HG02840 (cell line): ENCODE measurements around the gene MAN2C1.
"Not testable (repeated sequence)": the region's sequence is repeated elsewhere in the genome, so short reads cannot be mapped to it uniquely, and the experiment has no call there.

Experiments used
- ATAC-seq: cut with Tn5 transposase; IDR thresholded peaks from one replicate; pipeline ENCODE4 v1.9.1; 2021; ENCODE audit warnings: mild to moderate bottlenecking, moderate library complexity, moderate number of reproducible peaks; ENCODE audit not compliant: unreplicated experiment, low FRiP score

The MAN2C1 gene

DNA sequence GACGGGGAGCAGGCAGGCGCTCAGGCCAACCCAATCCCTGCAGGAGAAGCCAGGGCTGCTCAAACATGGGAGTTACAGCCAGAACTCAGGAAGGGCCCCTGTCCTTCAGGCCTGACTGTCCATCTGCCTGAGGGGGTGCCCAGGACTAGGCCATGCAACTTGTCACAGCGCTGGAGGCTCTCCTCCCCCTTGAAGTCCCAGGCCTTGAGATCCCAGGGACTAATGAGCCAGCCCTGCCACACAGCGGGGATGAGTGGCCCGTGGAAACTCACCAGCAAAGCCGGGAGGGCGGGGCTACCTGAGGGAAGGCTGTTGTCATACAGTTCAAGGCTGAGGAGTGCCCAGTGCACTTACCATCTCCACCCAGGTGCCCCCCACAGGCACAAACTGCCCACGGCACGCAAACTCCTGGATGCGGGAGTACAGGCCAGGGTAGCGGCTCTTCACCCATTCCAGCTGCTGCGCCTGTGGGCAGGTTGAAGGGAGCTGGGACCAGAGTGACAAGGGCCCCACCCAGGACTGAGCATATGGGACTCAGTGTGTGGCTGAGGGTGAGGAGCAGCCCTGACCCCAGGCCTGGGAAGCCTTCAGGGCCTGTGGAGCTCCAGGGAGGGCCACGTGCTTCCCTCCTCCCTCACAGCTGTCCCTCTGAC is 6.3 kb downstream of the MAN2C1 start:
- ATAC-seq: no peak

DNA sequence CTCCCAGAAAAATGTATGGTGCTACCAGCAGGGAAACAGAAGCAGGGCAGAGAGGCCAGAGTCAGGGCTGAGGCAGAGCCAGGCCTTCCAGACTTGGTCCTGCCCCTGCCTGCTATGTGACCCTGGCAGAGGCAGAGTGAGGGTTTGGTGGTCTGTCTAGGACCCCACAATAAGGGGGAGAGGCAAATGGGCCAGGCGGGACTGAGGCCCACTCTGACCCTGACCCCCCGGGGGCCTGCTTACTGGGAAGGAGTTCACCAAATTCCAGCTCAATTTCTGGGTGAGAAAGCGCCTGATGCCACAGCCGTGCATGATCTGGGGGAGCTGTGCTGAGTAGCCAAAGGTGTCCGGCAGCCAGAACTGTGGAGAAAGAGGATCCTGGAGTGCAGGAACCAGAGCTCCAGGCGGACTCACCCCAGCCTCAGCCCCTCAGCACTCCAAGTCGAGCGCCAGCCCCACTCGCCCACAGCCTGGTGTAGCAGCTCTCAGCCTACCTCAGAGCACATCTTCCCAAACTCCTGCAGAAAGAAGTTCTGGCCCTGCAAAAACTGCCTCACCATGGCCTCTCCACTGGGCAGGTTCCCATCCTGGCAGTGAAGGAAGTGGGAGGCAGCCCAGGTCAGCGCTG is 6.9 kb downstream of the MAN2C1 start:
- no peak for ATAC-seq

DNA sequence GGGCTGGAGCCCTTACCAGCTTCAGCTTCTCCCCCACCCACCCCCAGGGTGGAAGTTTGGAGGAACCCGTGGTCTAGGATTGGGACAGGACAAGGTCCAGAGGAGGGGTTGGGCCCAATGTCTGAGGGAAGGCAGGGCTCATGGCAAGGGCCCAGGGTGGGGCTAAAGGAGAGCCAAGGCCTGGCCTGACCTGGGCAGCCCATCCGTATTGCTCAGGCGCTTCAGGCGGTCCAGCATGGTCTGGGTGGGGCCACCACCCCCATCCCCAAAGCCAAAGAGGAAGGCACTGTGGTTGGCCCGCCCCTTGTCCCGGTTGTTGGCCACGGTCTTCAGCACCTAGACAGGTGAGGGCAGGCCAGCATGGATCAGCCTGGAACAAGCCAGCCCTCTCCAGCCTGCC is 7.6 kb downstream of the MAN2C1 start:
- ATAC-seq: no peak

DNA sequence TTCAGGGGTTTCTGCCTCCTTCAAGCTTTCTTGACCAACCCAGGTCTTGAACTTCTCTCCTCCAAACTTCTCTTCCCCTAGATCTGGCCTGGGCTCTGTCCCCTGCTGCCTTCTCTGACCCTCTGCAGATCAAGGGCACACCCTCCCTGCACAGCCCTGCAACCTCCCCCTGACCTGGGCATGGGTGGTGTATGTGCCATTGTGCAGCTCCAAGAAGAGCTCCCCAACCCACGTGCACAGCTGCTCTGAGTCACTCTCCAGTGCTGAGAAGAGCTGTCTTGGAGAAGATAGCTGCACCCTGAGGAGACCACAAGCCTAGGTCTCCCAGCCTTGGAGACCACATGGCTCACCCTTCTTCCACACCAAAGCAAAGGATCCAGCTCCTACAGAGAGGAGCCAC is 8.0 kb downstream of the MAN2C1 start:
- ATAC-seq: no peak

DNA sequence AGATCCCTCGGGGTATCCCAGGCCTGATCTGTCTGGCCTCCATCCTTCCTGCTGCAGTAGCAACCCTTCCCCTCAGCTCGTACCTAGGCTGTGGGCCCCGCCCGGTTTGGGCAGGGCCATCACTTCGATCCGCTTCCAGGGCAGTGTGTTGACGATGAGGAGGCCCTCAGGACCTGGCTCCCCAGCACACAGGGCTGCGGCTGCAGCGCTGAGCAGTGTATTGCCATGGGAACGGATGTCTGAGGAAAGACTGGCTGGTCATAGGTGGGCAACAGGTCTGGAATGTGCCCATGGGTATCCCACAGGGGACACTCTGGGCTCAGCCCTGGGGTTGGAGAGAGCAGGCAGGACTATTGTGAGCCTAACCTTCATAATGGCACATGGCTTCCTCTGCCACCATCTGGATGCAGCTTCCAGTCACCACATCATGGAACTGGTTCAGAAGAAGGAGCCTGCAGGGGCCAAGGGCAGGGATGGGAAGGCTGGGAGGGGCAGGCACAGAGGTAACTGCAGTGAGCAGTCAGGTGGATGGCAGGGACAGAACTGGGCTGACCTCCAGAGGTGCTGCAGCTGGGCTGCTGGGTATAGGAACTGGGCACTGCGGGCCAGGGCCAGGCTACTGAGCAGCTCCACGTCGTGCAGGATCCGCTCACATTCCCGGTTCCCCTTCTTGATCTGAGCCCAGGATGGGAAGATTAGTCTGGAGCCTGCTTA is 8.7 kb downstream of the MAN2C1 start:
- ATAC-seq: no peak

DNA sequence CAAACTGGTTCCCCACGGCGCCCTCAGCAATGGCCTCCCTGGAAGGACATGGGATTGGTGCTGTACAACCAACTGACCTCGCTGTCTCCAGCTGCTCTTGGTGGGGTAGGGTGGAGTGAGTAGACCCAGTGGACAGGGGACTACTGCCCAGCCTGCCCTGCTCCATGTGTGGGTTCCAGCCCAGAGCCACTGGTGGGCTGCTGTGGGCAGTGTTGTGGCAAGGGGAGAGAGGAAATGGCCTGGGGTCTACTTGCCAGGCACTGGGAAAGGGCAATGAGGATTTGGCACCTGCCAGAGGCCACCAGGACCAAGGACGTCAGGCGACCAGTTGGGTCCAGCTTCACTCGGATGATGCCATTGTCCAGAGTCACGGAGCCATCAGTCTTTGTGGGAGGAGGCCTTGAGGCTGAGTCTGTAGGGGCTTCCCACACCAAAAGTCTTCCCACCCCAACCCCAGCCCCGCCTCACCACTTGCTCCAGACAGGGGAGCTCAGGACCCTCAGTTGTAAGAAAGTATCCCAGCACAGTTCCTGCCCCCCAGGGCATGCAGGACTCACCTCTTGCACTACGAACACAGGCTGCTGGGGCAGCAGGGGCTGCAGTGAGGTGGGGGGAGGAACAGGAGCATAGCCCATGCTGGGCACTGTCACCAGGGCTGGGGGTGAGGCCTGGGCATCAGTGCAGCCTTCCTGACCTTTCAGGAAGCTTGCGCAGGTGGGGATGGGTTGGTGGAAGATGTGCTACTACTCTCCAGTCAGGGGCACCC is 9.5 kb downstream of the MAN2C1 start:
- ATAC-seq: no peak

DNA sequence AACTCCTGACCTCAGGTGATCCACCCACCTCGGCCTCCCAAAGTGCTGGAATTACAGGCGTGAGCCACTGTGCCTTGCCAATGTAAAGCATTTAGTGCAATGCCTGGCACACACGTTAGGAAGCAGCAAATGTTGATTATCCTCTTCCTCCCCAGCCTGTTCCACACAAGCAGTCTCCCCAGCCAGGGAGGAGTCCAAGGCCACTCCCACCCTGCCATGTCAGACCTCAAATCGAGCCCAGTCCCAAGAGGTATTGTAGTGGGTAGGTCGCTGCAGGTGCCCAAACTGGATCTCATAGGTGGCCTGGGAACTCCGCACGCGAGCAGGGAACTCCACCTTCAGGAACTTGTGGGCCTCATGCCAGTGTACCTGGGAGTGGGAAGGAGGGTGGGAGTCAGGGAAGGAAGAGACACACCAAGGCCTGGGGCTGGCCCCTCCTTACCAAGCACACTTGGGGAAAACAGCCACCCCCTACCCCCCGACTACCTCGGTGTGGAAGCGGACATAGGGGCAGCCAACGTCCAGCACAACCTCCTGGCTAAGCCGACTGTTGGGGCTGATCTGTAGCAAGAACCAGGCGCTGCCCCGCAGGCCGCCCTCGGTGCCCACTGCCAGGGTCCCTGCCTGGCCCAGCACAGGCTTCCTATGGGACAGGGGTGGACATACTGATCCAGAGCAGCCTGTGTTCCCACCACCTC is 10.3 kb downstream of the MAN2C1 start:
- no peak for ATAC-seq

DNA sequence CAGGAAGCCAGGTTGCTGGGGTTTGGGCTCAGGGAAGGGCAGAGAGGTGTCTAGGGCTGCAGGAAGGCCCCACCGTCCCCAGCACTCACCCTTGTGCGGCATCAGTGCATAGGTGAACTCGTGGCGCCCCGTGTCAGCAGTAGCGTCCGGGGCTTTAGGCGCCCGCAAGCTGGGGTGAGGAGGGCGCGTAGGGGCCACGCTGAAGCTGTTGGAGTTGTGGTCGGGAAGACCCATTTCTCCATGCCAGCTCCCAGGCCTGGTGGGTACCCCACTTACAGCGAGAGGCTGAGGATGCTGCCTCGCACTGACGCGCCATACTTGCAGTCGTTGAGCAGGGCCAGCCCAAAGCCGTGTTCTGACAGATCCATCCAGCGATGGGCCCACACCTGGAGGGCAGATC is 11.9 kb downstream of the MAN2C1 start:
- no peak for ATAC-seq

DNA sequence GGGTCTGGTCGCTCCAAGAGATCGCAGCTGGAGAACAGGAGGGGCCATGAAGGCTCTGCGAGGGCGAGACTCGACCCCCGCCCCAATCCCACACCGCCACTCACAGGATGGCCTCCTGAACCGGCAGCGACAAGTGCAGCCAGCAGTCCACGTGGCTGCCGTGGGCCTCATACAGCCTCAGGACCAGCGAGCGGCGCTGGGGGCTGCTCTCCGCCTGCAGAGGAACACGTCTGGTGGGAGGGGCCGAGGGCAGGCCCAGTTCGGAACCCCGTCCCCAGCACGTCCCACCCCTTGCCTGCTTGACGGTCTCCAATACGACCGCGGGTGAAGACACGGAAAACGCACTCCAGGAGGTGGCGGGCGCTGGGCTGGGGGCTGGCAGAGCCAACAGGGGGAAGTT is 12.4 kb downstream of the MAN2C1 start:
- ATAC-seq: no peak

DNA sequence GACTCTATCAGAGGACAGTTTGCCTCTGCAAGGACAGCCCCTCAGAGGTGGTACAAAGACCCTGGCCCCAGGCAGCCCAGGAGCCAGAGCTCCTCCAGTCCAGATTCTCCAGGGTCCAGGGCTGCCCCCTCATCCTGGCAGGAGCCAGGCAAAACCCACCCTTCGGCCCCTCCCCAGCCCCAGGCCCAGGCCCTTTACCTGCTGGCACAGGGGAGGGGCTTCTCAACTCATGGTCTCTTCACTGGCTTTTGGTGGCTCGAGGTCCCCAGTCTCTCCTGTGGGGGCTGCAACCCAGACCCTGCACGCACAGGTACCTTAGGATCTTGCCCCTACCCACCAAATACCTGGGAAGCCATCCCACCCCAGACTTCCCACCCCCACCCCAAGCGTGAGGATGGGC is 13.0 kb downstream of the MAN2C1 start:
- no peak for ATAC-seq

DNA sequence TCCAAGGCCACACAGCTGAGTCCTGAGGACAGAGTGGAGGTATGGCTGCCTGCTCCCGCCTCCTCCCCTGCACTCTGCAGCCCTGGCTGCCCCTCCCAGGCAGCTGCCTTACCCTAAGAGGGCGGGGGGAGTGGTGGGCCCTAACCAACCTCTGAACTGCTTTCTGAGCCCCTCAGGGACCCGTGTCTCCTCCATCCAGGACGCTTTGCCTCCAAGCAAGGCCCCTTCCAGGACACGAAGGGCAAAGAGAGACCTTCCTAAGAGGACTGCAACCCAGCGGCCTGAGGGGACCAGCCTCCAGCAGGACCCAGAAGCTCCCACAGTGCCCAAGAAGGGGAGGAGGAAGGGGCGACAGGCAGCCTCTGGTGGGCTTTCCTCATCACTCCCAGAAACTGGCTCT is 14.0 kb downstream of the MAN2C1 start:
- no peak for ATAC-seq

DNA sequence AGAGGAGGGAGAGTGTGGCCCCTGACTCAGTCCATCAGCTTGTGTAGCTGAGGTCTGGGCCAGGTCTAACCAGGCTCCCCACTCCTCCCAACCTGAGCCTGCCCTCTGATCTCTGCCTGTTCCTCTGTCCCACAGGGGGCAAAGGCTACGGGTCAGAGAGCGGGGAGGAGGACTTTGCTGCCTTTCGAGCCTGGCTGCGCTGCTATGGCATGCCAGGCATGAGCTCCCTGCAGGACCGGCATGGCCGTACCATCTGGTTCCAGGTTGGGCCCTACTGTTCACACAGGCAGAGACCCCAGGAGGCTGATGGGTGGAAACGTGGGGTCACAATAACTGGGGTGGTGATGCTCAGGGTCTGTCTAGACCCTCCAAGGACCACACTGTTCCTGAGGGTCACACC is 14.8 kb downstream of the MAN2C1 start:
- no peak for ATAC-seq

DNA sequence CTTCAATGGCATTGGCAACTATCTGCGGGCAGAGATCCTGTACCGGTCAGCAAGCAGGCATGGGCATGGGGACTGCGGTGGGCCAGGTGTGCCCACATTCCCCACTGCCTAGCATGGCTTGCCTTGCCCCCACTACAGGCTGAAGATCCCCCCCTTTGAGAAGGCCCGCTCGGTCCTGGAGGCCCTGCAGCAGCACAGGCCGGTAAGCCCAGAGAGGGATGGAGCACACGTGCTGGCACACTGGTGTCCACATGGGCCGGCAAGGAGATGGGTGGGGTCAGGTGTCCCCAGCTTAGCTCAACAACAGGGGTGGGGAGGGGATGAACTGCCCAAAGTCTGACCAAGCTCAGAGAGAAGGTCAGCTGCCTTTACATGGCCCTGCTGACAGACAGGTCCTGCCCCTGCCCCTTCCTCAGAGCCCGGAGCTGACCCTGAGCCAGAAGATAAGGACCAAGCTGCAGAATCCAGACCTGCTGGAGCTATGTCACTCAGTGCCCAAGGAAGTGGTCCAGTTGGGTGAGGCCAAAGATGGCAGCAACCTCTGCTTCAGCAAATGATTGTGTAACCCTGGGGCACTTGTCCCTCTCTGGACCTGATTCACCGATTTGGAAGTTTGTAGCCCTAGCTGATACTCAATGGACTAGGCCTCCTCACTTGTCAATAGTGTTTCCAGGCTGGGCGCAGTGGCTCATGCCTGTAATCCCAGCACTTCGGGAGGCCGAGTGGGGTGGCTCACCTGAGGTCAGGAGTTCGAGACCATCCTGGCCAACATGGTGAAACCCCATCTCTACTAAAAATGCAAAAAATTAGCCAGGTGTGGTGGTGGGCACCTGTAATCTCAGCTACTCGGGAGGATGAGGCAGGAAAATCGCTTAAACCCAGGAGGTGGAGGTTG is 16.0 kb downstream of the MAN2C1 start:
- no peak for ATAC-seq

DNA sequence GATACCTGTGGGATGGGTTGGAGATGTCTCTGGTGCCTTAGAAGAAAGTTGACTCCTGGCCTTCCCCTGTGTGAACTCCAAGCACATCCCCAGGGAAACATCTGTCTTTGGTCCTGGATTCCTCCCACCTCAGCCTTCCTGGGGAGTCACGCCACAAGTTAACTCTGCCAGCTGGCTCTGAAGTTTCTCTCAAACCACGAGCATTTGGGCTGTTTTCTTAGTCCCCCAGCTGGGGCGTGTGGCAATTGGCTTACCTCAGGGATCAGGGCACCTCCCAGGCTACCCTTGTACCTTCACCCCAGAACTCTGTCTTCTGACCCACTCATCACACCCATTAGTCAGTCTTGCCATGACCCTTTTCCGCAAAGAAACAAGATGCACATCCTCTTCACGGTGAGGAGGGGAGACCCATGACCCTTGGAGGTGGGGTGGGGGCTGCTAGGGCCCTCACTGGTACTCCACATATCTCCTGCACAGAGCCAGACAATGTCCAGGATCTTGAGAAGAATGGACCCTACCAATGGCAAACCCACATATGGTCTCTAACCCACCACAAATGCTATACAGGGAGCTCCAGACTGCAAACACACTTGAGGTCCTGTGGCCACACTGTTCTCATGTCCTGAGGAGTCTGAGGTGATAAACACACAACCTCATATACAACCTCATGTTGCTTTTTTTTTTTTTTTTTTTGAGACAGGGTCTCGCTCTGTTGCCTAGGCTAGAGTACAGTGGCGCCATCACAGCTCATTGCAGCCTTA is 17.6 kb downstream of the MAN2C1 start:
- ATAC-seq: no peak

DNA sequence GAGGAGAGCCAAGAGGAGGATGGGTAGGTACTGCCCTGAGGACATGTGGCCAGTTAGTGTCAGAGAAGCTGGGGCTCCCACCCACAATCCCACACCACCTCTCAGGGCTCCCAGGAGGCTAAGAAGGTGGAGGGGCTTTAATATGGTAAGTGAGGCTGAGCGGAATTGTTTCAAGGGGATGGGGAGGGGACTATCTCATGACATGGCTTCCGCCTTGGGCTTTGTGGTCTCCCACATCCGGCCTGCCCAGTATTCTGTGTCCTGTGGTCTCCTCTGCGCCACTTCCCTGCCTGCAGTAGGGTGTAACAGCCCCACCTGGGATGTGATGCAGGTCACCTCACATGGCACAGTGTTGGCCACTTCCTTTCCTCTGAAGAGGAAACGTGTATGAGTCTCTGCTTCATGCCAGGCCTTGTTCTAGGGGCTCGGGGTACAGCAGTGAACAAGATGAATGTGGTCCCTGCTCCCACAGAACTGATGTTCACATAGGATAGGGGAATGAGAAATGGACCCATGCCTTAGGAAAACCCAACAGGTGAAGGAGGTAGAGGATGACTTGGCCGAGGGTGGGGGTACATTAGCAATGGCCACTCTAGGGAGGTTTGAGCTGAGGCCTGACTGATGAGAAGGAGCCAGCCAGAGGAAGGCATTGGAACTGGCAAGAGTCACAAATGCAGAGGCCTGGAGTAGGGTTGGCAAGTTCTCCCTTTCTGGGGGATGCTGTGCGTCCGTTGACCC is 18.4 kb downstream of the MAN2C1 start:
- ATAC-seq: no peak

DNA sequence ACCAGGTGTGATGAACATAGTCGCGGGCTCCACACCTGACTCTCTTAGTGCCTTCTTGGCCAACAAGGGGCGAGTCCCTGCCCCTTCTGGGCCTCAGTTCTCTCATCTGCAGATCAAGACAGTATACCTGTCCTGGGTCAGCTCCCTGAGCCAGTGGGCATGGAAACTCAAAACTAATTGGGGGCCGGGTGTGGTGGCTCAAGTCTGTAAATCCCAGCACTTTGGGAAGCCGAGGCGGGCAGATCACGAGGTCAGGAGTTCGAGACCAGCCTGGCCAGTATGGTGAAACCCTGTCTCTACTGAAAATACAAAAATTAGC is 19.1 kb downstream of the MAN2C1 start:
- ATAC-seq: not testable (repeated sequence)

DNA sequence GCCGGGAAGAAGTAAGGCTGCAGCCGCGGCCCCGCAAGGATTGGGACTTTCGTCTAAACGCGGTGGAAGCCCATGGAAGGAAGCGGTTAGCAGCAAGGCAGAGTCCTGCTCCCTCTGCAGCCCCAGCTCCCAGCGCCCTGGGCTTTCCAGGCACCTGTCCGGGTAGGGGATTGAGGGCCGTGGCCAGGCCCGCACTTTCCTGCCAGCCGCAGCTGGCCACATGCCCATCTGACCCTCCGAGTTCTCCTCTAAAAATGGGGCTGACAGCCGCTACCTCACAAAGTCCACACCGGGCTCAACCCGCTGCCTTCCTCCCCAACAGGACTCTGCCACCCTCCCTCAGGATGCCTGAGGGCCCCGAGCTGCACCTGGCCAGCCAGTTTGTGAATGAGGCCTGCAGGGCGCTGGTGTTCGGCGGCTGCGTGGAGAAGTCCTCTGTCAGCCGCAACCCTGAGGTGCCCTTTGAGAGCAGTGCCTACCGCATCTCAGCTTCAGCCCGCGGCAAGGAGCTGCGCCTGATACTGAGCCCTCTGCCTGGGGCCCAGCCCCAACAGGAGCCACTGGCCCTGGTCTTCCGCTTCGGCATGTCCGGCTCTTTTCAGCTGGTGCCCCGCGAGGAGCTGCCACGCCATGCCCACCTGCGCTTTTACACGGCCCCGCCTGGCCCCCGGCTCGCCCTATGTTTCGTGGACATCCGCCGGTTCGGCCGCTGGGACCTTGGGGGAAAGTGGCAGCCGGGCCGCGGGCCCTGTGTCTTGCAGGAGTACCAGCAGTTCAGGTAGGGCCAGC is 19.7 kb downstream of the MAN2C1 start:
- ATAC-seq: no peak
